Femur (tissue), 1 donor: ENCODE data around the gene RPS6KL1.
A peak's percentile ranks its signal among the peaks of the same experiment; 100 is the strongest.
"Not testable (repeated sequence)": the region's sequence is repeated elsewhere in the genome, so short reads cannot be mapped to it uniquely, and the experiment has no call there.

Experiments
- DNase-seq: peaks from one replicate; pipeline ENCODE4 v3.0.0-alpha.2; 2017

Gene RPS6KL1

DNA sequence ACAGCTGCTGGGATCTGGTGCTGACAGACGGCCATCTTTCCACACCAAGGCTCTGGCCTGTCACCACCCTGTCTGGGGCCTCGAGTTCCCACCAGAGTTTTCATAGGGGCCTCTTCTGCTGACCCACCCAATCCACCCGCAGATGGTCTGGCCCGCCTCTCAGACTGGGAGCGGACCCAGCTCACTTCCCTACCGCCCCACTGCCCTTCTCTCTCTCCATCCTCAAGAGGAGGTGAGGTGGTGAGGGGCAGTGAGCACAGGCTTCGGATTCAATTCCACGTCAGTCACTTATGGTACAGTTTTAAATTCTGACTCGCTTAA lies 12.3 kb upstream of the RPS6KL1 start:
- peak; percentile 50 for DNase-seq

DNA sequence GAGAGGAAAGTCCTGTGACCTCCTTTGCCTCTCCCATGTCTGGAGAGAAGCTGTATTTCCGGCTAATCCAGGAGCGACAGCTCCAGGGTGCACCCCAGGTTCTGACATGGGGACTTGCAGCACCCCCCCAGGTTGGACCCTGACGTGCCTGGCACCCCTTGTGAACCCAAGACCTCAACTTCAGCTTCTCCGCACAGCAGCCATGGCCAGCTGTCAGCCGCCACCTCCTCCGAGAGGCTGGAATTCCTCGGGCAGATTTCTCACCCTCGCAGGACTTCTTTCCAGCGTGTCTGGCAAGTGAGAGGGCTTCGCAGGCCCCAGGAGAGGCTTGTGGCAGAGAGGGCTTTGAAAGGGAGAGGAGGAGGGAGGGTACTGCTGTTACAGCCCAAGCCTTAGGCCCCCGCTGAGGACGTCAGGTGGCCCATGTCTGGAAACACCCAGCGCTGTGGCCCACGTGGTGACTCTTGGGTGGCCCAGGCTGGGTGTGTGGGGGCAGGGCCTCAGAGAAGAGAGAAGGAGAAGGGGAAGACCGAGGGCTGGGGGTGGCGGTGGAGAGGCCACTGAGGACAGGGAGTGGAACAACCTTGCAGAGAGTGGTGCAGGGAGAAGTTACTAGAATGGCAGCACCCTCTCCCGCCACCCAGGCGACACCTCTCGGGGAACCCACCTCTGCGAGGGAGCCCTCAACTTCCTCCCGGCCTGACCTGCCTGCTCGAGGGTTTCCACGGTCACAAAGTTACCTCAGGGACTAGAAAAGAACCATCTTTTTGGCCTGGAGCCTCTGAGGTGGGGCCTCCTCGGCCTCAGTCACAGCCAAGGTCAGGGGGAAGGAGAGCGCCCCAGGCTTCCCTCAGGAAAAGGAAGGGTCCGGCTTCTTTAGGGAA lies 11.7 kb upstream of the RPS6KL1 start:
- peak; percentile 64 for DNase-seq

DNA sequence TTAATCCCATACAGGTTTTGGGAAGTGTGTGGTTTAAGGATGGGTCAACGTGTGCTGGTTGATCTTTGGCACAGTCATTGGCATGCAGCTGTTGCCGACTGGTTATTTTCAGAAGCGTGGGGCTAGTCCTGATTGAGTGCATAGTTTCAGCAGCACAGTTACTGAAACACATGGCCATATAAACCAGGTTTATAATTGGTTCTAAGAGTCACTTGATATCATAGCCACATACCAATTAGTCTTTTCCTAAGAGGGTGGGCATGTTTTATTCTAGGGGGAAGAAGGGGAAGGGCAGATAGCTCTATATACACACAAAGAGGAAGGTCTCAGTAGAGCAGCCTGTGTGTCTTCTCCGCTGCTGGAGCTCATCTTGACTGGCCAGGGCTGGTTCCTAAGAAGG lies 11.0 kb upstream of the RPS6KL1 start:
- no peak for DNase-seq

DNA sequence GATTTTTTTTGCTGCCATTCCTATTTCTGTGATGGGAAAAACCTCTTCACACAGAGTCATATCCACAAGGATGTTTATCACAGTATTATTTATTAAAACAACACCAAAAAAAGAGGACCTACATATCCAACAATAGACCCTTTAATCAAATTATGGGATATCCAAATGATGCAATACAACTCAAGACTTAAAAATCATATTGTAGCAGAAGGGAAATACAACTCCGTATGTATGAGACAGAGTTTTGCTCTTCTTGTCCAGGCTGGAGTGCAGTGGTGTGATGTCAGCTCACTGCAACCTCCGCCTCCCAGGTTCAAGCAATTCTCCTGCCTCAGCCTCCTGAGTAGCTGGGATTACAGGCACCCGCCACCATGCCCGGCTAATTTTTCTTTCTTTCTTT lies 9.9 kb upstream of the RPS6KL1 start:
- not testable (repeated sequence) for DNase-seq

DNA sequence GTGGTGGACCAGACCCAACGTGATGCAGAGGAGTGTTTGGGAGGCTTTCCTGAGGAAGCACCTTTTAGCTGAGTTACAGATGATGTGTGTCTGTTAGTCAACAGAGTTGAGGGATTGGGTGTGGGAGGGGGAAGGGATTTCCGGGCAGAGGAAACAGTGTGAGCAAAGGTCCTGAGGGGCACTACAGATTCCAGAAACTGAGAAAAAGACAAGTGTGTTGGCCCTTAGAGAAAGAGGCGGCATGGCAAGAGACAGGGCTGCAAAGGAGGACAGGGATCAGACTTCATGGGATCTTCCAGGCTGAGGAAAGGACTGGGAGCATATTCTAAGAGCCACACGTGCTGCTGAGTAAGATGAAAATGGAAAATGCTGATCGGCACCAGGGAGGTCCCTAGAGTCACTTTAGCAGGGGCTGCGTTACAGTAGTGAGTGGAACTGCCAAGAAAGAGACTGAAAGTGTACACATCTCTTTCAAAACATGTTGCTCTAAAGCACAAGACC lies 9.4 kb upstream of the RPS6KL1 start:
- peak; percentile 84 for DNase-seq

DNA sequence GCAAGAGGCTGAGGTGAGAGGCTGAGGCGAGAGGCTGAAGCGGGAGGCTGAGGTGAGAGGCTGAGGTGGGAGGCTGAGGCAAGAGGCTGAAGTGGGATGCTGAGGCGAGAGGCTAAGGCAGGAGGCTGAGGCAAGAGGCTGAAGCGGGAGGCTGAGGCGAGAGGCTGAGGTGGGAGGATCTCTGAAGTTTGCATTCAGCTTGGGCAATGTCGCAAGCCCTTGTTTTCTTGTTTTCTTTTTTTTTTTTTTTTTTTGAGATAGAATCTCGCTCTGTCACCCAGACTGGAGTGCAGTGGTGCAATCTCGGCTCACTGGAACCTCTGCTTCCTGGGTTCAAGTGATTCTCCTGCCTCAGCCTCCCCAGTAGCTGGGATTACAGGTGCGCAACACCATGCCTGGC lies 8.7 kb upstream of the RPS6KL1 start:
- DNase-seq: not testable (repeated sequence)

DNA sequence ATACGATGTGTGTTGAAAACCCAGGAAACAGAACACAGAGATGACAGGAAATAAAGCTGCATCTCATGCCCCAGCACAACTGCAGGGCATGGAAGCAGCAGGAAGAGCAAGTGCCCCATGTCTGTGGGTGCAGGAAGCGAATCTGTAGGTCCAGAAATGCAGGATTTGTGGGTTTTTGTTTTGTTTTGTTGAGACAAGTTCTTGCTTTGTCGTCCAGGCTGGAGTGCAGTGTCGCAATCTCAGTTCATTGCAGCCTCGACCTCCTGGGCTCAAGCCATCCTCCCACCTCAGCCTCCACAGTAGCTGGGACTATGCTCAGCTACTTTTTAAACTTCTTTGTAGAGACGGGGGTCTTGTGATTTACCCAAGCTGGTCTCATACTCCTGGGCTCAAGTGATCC lies 6.2 kb upstream of the RPS6KL1 start:
- DNase-seq: no peak

DNA sequence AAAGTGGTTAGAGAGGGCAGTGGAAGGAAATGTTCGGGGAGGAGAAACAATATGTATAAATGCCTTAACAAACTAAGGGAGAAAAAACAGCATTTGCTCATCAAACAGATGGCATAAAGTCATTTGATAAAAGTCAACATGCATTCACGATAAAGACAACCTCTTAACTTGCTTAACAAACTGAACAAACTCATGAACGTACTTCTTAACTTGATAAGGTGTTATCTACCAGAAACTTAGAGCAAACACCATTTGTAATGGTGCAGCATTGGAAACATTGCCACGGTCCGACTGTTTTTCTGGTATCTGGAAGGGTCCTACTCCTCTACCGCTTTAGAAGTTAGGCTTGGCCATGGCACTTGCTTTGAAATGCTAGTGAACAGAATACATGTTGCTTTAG lies 4.2 kb upstream of the RPS6KL1 start:
- no peak for DNase-seq

DNA sequence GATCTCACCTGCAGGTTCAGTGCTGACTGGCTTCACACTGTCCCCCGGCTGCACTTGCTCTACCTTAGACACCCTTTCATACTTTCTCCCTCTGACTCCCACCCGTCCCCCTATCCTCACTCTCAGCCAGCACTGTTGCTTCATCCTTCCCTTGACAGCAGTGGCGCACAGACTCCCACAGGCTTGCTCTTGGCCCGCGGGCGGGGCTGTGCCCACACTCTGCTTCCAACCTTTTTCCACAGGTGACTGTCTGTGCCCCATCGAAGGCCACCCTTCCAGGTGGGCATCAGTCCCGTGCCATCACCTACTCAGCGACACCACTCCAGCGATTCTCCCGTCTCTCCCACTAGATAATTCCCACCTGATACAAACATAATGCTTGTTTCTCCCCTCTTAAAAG lies 1.0 kb upstream of the RPS6KL1 start:
- DNase-seq: no peak

DNA sequence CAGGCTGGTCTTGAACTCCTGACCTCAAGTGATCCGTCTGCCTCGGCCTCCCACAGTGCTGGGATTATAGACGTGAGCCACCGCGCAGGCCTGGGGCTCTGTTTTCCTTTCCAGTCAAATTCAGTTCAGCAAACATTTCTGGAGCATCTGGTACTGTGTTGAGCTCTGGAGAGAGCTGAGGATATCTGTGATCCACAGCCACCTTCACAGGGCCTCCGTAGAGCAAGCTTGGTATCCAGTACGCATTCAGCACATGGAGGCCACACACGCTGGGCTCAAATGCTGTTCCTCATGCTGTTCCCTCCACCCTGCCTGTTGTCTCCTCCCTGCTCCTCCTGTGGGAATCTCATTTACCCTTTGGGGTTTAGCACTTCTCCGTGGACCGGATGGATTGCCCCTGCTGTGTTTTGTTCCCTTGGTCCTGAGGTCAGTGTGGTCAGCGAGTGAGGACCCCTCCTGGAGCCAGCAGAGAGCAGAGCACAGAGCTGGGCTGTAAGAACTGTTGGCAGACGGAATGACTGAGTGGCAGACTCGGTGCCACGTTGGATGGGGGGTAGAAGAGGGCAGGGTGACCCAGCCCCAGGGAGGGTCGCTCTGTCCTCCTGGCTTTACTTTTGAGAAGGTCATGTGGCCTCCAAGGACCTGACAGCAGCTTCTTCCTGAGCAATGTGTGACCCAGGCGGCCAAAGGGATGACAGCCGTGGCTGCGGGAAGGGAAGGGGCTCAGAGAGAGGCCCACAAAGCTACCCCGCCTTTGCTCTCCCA lies 891 bp downstream of the RPS6KL1 start:
- no peak for DNase-seq

DNA sequence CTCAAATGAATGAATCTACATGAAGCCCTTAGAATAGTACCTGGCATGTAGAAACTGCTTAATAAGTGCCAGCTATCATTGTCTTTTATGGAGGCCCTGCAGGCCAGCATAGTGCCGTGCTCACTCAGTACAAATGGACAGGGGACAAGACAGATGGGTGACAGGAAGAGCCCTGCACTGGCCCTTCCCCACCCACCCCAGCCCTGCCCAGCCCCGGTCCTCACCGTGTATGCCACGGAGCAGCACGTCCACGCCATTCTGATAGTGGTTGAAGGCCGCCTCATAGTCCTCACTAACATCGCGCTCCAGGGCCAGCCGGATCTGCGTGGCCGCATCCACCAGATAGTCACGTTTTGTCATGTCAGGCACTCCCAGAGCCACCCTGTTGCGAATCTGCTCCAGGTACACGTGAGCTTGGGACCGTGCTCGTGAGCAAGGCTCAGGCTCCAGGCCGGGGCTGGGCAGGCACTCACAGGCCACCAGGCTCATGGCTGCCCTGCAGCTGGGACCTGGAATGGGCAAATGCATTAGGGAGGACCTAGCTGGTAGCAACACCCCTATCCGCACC lies 1.9 kb downstream of the RPS6KL1 start:
- DNase-seq: no peak

DNA sequence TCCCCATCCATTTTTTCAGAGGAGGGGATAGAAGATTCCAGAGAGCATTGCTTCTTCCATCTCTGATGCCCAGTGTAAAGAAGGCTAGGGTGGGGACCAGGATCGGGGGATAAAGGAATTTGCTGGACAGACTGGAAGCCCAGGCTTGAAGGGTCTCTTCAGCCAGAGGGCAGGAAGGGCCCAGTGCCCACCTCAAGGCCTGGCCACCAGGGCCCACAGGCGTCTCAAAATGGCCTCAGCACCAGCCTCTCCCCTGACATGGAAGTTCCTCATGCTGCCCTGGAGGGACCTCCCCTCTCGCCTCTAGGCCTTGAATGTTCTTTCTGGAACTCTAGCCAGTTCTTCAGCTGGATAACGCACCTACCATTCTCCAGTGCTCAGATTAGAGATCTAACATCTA lies 2.8 kb downstream of the RPS6KL1 start:
- no peak for DNase-seq

DNA sequence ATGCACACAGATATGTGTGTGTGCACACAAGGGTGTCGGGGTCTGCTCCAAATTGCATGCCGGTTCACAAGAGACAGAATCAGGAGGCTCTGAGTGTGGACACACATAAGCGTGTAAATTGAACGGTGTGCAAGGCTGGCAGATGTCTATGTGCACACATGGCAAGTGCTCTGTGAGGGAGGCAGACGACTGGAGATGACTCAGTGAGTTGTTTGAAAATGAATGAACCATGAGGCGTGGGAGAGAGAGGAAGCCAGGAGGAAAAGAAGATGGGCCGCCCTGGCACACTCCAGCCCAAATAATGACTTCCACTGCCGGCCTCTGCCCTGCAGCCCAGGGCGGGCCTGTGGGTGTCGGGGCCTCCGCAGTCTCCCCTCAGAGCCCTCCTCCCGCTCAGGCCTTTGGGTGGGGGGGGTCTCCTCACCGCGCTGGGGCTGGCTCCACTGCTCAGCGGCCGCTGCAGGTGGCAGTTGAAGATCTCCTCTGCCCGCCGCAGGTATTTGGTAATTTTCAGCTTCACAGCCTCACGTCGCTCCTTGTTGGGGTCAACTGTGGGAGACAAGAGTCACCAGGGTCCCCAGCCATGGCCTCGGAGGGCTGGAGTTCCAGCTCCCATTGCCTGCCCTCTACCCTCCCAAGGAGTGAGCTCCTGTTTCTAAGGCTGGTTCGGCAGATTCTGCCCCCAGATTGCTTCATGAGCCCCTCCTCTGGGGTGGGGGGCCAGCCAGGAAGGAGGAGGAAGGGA lies 3.5 kb downstream of the RPS6KL1 start:
- DNase-seq: no peak

DNA sequence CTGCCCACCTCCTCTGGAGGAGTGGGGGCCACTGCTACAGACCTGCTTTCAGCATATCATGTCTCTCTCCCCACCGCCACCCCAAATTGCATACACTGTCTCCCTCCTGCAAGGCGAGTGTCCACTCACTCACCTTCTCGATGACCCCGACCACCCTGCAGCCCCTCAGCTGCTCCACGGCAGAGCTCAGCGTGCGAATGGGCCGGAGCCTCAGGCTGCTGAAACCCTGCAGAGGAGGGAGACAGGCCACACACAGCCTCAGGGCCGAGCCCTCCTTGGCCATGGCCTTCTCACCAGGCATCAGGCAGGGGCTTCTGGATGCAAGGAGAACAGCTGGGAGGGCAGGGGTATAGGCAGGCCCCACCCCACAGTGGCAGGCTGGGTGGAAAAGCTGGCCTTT lies 4.7 kb downstream of the RPS6KL1 start:
- DNase-seq: no peak

DNA sequence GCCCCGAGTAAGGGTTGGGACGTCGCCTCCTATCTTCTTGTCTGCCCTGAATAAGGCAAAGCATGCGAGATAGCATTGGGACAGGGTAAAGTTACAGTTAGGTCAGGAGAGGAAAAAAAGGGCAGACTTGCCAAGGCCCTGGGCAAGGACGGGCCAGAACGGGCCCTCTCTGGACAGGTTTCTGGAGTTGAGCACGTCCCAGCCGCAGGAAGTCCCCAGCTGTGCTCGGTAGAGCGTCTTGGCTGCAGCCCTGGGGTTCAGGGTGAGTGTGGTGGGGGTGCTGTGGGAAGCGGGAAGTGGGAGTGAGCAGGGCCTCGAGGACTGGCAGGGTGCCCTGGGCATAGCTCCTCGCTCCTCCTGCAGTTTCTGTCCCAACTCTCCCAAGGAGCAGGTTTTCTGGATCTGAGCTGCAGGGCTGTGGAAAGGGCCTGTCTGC lies 5.4 kb downstream of the RPS6KL1 start:
- peak; percentile 80 for DNase-seq

DNA sequence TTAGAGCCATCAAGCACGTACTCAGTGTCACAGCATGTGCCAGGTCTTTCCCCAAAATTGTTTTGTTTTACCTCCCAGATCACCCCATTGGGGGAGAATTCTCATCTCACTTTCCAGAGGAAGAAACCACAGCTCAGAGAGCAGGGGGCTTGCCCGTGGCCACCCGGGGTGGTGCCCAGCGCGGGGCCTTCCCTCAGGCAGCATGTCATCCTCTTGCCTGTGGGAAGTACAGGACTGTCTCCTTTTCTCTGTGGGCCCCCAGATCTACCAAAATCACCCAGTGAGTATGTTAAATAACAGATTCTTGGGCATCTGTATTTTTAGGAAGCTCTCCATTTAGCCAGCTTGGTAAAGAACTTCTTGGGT lies 5.9 kb downstream of the RPS6KL1 start:
- no peak for DNase-seq

DNA sequence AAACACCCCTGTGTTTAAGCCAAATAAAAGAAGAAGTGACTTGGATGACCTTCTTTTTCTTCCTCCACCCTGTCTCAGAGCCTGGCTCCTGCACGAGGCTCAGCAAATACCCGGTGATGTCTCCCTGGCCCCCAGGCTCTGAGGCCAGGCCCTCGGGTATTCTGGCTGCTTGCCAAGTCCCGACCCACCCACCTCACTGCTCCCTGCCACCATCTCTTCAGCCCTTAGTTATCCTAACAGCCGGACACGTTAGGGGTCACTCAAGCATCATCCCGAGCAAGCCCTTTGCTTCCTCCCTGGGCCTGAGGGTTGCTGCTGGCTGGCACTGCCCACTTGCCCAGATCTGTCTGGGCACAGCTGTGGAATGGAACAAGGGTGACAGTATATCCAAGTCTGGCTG lies 7.2 kb downstream of the RPS6KL1 start:
- DNase-seq: no peak

DNA sequence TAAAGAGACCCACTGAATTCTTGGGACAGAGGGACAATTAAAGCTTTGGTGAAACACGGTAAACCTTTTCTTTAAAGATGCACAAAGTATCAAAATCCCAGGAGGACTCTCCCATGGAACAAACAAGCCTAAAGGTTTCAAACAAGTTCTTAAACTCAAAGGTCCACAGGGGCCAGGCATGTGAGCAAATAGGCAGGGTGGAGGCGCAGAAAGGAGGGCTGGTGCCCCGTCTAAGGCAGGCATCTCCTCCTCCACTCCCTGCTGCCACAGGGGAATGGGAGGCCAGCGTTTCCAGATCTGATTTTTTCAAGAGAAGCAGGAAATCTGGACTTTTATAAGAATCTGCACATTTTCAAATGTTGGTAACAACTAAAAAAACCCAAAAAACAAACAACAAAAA lies 7.6 kb downstream of the RPS6KL1 start:
- no peak for DNase-seq

DNA sequence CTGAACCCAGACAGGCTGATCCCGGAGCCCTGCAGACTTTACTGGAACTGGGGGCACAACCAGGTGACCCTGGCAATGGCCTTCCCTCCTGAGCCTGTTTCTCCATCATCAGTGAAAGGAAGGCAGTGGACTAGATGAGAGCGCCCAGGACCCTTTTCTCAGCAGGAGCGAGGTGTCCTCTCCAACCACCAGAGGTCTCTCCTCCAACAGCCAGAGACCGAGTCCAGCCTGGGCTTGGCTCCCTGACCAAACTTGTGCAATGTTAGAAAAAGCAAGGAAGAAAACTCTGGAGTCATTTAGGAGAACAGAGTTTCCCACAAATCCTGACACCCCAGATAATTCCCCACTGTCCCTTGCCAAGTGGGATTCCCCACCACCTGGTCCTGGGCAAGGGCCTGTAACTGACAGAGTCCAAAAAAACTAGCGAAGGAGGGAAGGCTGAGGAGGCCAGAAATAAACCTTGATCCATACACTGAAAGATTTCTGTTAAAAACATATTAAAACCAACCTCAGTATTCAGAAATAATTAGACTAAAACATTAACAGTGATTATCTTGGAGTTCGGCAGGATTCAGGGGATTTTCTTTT lies 9.0 kb downstream of the RPS6KL1 start:
- DNase-seq: peak; percentile 88

DNA sequence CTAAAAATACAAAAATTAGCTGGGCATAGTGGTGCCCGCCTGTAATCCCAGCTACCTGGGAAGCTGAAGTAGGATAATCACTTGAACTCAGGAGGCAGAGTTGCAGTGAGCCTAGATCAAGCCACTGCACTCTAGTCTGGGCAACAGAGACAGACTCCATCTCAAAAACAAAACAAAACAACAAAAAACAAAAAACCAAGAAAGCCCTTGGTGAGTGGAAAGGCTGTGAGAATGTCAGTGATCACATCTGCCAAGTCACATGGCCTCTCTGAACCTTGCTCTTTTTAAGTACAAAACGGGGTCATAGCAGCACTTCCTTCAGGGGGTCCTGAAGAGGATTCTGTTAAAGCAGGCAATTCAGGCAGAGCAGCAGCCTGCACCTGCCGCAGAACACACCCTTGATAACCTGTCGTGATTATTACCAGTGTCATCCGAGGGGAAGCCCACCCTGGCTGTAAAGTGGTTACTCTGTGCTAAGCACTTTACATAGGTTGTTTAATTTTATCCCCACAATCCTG lies 9.6 kb downstream of the RPS6KL1 start:
- DNase-seq: no peak

DNA sequence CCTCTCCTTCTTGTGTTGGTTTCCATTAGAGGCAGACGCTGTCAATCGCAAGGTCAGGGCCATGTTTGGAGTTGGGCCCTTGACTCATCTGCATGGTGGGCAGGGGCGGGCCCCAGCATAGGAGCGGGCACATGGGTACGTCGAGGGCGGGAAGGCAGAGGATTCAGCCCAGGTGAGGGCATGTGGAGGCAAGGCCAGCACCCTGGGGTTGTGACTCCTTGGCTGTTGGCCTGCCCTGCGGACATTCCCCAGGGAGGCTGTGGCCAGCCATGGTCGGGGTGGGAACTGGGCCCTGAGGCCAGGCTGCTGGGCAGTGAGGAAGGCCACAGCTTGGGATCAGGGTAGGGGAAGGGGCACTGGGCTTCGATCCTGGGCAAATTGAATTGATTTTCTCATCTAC lies 10.3 kb downstream of the RPS6KL1 start:
- no peak for DNase-seq

DNA sequence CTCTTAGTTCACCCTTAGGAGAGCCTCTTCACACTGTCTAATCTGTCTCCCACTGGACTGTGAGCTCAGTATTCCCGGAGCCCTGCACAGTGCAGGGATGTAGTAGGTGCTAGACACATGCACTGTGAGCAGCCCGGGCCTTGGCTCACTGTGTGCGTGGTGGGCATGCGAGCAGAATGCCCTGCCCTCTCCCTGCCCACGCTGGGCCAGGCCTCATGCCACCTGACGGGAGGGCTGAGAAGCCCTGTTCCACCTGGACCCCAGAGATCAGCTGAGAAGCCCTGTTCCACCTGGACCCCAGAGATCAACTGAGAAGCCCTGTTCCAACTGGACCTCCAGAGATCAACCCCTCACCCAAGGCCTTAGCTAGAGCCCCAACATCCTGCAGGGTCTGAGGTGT lies 10.9 kb downstream of the RPS6KL1 start:
- DNase-seq: no peak

DNA sequence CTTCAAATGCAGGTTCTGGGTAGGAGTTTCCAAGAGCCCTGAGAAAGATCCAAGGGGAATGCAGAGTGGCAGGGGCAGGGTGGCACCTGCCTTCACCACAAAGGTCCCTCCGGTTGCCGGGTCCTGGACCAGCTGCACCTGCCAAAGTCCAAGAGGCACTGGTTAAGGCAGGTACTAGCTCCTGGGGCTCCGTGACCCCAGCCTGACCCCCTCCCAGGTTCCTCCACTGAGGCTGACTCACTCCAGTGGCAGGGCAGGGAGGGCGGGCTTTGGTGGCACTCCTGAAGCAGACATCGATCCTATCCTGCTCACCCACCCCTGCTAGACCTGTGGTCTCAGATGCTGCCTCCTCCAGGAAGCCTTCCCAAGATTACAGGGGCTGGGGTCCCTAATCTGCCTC lies 11.4 kb downstream of the RPS6KL1 start:
- DNase-seq: no peak
